GM12872 (cell line): ENCODE measurements around the gene MS4A4A.

ENCODE experiments used
- TF ChIP-seq, protein P1 (sequence below): IDR thresholded peaks from 3 replicates; pipeline ENCODE4 v1.5.1; 2011; ENCODE audit warnings: low read depth, mild to moderate bottlenecking, low read length, moderate library complexity; ENCODE audit not compliant: insufficient read depth

Gene MS4A4A

DNA sequence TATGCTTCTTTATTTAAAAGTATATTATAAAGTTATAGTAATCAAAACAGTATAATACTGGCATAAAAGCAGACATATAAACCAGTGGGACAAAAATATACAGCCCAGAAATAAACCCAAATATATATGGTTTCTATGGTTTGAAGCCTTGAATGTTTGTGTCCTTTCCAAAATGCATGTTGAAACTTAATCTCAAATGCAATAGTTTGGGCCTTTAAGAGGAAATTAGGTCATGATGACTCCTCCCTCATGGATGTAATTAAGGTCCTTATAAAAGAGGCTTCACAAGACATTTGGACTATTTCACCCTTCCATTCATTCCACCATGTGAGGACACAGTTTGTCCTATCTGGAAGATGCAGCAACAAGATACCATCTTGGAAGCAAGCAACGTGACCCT, 46.5 kb downstream of the MS4A4A start, which contains the start of gene MS4A6E:
MS4A6E (plus strand) TSS at position 301 of the 400 bp plus-strand sequence. CDS start 7,641 bp downstream, outside the sequence.
- TF ChIP-seq, protein P1, sequence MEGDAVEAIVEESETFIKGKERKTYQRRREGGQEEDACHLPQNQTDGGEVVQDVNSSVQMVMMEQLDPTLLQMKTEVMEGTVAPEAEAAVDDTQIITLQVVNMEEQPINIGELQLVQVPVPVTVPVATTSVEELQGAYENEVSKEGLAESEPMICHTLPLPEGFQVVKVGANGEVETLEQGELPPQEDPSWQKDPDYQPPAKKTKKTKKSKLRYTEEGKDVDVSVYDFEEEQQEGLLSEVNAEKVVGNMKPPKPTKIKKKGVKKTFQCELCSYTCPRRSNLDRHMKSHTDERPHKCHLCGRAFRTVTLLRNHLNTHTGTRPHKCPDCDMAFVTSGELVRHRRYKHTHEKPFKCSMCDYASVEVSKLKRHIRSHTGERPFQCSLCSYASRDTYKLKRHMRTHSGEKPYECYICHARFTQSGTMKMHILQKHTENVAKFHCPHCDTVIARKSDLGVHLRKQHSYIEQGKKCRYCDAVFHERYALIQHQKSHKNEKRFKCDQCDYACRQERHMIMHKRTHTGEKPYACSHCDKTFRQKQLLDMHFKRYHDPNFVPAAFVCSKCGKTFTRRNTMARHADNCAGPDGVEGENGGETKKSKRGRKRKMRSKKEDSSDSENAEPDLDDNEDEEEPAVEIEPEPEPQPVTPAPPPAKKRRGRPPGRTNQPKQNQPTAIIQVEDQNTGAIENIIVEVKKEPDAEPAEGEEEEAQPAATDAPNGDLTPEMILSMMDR, result no peak

DNA sequence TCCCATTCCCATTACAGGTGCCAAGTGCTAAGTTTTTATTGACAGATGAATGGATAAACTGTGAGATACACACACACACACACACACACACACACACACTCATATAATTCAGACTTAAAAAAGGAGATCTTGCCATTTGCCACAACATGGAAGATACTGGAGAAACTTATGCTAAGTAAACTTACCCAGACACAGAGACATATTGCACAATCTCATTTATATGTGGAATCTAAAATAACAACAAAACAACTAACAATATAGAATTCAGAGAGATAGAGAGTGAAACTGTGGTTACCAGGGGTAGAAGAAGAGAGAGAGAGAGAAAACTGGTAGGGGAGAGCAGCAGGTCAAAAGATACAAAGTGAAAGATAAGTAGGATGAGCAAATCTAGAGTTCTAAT, 48.0 kb downstream of the MS4A4A start:
- TF ChIP-seq, protein P1, result no peak

DNA sequence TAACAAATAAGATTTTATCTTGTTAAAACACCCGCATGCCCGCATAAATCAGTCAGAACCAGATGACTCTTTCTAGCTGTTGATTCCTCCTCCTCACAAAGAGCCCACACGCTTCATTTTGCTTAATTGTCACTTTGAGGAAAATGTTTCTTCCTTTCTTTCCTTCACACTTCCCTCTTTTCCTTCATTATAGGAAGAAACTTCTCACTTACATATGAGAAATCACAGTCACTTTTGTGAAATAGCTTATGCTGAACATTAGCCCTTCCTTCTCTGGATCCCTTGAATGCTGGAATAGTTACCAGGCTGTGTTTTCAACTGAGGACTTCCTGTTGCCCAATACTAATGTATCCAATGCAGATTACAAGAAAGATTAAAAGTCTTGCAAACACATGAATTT, 52.4 kb downstream of the MS4A4A start:
- TF ChIP-seq, protein P1, result no peak

DNA sequence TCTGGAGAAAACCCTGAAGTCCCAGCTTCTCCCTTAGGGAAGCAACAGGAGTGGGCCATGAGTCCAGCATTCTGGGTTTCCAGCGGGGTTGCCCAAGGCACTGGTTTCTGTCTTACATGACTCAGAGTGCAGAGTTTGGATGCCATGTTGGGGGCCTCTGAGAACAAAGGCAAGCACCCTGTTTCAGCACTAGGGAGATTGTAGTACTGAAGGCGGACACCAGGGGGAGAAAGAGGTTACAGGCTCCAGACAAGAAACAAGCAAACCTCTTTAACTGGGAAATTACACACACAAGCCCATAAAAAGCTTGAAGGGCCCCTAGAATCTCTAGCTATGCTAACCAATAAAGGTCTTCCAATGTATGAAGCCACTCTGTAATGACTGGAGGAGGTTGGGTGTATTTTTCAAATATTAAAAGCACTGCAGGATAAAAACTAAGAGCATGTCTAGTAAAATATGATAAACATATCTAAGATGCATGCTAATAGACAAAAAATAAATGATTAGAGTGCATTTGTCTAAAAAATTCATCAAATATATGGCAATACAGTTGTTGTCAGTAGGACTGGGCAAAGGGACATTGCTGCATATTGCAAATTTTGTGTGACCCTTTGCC, 53.6 kb downstream of the MS4A4A start:
- TF ChIP-seq, protein P1, result peak; percentile 95

DNA sequence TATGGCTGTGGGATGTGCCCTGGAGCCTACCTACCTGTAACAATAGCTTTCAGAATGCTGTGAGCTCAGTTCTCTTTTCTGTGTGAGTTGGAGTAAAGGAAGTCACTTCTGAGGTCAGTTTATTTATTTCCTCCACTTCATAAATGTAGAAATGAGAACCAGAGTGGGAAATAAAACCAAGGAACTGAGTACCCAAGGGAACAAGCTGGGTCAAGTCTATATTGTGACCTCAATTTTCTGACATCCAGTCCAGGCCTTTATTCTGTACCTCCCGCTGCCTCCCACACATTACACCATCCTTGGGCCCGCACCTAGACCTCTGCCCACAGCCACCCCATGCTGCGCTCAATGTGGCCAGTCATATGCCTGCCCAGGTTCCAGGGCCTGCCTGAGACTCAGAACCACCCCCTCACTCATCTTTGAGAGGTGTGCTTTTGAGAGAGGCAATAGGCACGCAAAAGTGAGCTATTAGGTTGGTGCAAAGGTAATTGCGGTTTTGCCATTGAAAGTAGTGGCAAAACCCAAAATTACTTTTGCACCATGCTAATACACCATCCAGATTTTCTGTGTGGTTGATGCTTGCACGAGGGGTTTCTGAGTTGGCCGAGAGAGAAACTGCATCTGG, 56.4 kb downstream of the MS4A4A start:
- TF ChIP-seq, protein P1, result no peak

DNA sequence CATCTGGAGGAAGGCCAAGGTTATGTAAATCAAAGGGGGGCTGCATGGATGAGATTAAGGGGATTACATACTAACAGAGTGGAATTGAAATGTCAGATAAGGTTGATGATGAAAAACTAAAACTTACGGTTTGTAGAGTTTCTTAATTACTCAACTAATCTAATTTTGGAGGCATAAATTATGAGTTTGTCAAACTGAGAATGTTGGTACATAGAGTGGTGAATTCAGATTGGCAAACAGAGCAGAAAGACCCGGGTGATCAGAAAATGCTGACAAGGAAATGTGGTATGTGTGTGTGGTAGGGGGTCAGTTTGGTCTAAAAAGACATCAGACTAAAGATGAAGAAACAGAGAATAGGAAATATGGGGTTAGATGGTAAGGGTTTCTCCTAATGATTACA, 57.6 kb downstream of the MS4A4A start:
- TF ChIP-seq, protein P1, result no peak

DNA sequence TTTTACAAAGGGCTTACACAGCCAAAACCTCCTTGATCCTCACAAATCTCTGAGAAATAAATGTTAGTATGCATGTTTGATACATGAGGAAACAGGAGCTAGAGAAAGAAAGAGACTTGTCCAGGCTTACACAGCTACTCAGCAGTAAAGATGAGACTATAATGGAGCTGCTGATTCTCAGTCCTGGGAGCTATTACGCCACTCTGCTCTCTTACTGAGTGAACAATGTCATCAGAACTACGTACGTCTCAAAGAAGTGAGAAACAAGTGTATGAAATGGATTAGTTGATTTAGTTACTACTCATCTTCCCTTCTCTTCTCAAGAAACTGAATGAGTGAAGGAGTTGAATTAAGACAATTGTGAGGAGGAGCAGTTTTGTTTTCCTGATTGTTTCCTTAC, 58.9 kb downstream of the MS4A4A start:
- TF ChIP-seq, protein P1, result no peak
